ENCODE measurements around the gene CCDC18. TPM values are rescaled to one million over a fixed set of nuclear protein-coding genes. Genes with fewer than 3 reads are reported as not detected.
"Not testable (repeated sequence)": the region's sequence is repeated elsewhere in the genome, so short reads cannot be mapped to it uniquely, and the experiment has no call there.

CCDC18 gene
- total RNA-seq, 4 donors from 2014 or later = 1.4 to 4.6 (median 1.8) TPM

GRCh38 chr1:93159337-93159736 is 21.2 kb upstream of the CCDC18 start:
- TF ChIP-seq POLR2A (IDR thresholded peaks at IDR 0.05; ENCODE audit: low read depth) = no peak
- no peak for TF ChIP-seq EP300 (IDR thresholded peaks at IDR 0.05)
- no peak for TF ChIP-seq POLR2AphosphoS5 (IDR thresholded peaks at IDR 0.05)
- TF ChIP-seq CTCF (IDR thresholded peaks at IDR 0.05) = no peak
- no peak overlapping the region for H3K27ac ChIP-seq (replicated peaks in 1 of 4)
- WGBS = 77% methylated on average over 2 of the region's 2 CpGs
- intact Hi-C loops (cut with DNase I) = no loop called here
- H3K27me3 ChIP-seq = no peaks in the 10 kb centered on the region
- no peaks in the 10 kb centered on the region for H3K9me3 ChIP-seq
- peaks cover 4 to 10% (median 7%) of the 10 kb centered on the region in 4 donors for H3K4me1 ChIP-seq
- no peak overlapping the region for H3K4me3 ChIP-seq
- no peak for DNase-seq (ENCODE audit: extremely low spot score)
- H3K36me3 ChIP-seq = peaks cover 22 to 57% (median 40%) of the 10 kb centered on the region in 4 donors

- intact Hi-C loops (cut with DNase I); H3K27me3 ChIP-seq: not testable (repeated sequence)
- WGBS = 93% methylated on average over 8 of the region's 8 CpGs
These were observed 17.2 kb upstream of the CCDC18 start for GRCh38 chr1:93163314-93163713.

GRCh38 chr1:93164816-93165215 is 15.7 kb upstream of the CCDC18 start:
- 94% methylated on average over 2 of the region's 2 CpGs for WGBS
- Histone ChIP-seq H3K9me3 (no peaks in the 10 kb centered on the region), H3K27me3 (no peaks in the 10 kb centered on the region), H3K4me1 (peaks cover 4 to 11% (median 6%) of the 10 kb centered on the region in 4 donors), H3K36me3 (peaks cover 0 to 6% (median 2%) of the 10 kb centered on the region in 4 donors), H3K27ac (replicated peaks in 1 of 4) (no peak overlapping the region), H3K4me3 (no peak overlapping the region)
- intact Hi-C loops (cut with DNase I) = no loop called here
- TF ChIP-seq POLR2AphosphoS5 (IDR thresholded peaks at IDR 0.05) = no peak
- TF ChIP-seq EP300 (IDR thresholded peaks at IDR 0.05) = no peak
- no peak for TF ChIP-seq POLR2A (IDR thresholded peaks at IDR 0.05; ENCODE audit: low read depth)
- no peak for TF ChIP-seq CTCF (IDR thresholded peaks at IDR 0.05)
- no peak for DNase-seq (ENCODE audit: extremely low spot score)

More at GRCh38 chr1:93163314-93163713, 17.2 kb upstream of the CCDC18 start:
- H3K9me3 ChIP-seq; H3K27ac ChIP-seq (replicated peaks in 1 of 4); DNase-seq (ENCODE audit: extremely low spot score); H3K4me3 ChIP-seq: not testable (repeated sequence)
- H3K4me1 ChIP-seq = peaks cover 4 to 11% (median 6%) of the 10 kb centered on the region in 4 donors
- peaks cover 5 to 20% (median 15%) of the 10 kb centered on the region in 4 donors for H3K36me3 ChIP-seq

- H3K4me1 ChIP-seq = peaks cover 4 to 17% (median 7%) of the 10 kb centered on the region in 4 donors
- H3K9me3 ChIP-seq; H3K27me3 ChIP-seq; intact Hi-C loops (cut with DNase I); H3K36me3 ChIP-seq; H3K27ac ChIP-seq (replicated peaks in 1 of 4); DNase-seq (ENCODE audit: extremely low spot score); H3K4me3 ChIP-seq: not testable (repeated sequence)
- WGBS = 100% methylated on average over 1 of the region's 1 CpG
These were observed 14.6 kb upstream of the CCDC18 start for GRCh38 chr1:93165895-93166294.

GRCh38 chr1:93167006-93167405 is 13.5 kb upstream of the CCDC18 start:
- H3K4me3 ChIP-seq = no peak overlapping the region
- DNase-seq (ENCODE audit: extremely low spot score) = no peak
- H3K36me3 ChIP-seq = peaks cover 0 to 4% (median 0%) of the 10 kb centered on the region in 4 donors
- H3K27me3 ChIP-seq = no peaks in the 10 kb centered on the region
- no peak overlapping the region for H3K27ac ChIP-seq (replicated peaks in 1 of 4)
- no peaks in the 10 kb centered on the region for H3K9me3 ChIP-seq
- peaks cover under 1 to 19% (median 11%) of the 10 kb centered on the region in 4 donors for H3K4me1 ChIP-seq
- intact Hi-C loops (cut with DNase I) = no loop called here
- TF ChIP-seq POLR2A (IDR thresholded peaks at IDR 0.05; ENCODE audit: low read depth) = no peak

- H3K4me3 ChIP-seq; H3K36me3 ChIP-seq; DNase-seq (ENCODE audit: extremely low spot score); H3K27me3 ChIP-seq; intact Hi-C loops (cut with DNase I); H3K27ac ChIP-seq (replicated peaks in 1 of 4); H3K9me3 ChIP-seq: not testable (repeated sequence)
- H3K4me1 ChIP-seq = peaks cover 16 to 39% (median 29%) of the 10 kb centered on the region in 4 donors
- 97% methylated on average over 15 of the region's 36 CpGs for WGBS
These were observed 10.3 kb upstream of the CCDC18 start for GRCh38 chr1:93170141-93170678.

- H3K36me3 ChIP-seq = peaks cover 0 to 9% (median 2%) of the 10 kb centered on the region in 4 donors
- TF ChIP-seq POLR2A (IDR thresholded peaks at IDR 0.05; ENCODE audit: low read depth) (no peak), EP300 (IDR thresholded peaks at IDR 0.05) (no peak), CTCF (IDR thresholded peaks at IDR 0.05) (no peak), POLR2AphosphoS5 (IDR thresholded peaks at IDR 0.05) (no peak)
- intact Hi-C loops (cut with DNase I) = no loop called here
- peaks cover 16 to 52% (median 38%) of the 10 kb centered on the region in 4 donors for H3K4me1 ChIP-seq
- no peak overlapping the region for H3K27ac ChIP-seq (replicated peaks in 1 of 4)
- 17% methylated on average over 1 of the region's 1 CpG for WGBS
- no peak overlapping the region for H3K4me3 ChIP-seq
- no peaks in the 10 kb centered on the region for H3K9me3 ChIP-seq
- DNase-seq (ENCODE audit: extremely low spot score) = no peak
- H3K27me3 ChIP-seq = no peaks in the 10 kb centered on the region
These were observed 8.9 kb upstream of the CCDC18 start for GRCh38 chr1:93171549-93172034.

Data from esophagus muscularis mucosa (tissue), 4 donors.